HCT116 (cell line): ENCODE data around the gene FRY. TPM values are rescaled to one million over a fixed set of nuclear protein-coding genes. Genes with fewer than 3 reads are reported as not detected.

ENCODE experiments used
- ATAC-seq: fragments of 200-7000 bp; cut with Tn5 transposase; 2 replicates; pipeline ENCODE4 v1.9.1; 2020; ENCODE audit warnings: mild to moderate bottlenecking, moderate library complexity
- BruUV-seq: library from RNA; stranded (reverse); fragments of 400-500 nt; replicated peaks from 2 replicates; lab custom pipeline; 2021; lab: Mats Ljungman, UMichigan
- CTCF ChIA-PET: fragments of 300-600 bp; sonication (Branson Sonifier 250); formaldehyde crosslinking; loops from one replicate; lab custom pipeline; 2021; ENCODE audit warnings: antibody characterized with exemption; lab: Charles Lee
- POLR2A ChIA-PET: fragments of 300-600, 350-600 bp; sonication (Branson Sonifier 250); formaldehyde crosslinking; loops from one replicate; lab custom pipeline; 2021; ENCODE audit warnings: antibody characterized with exemption; lab: Charles Lee
- RAD21 ChIA-PET, 2 experiments: fragments of 300-600 bp; sonication (Branson Sonifier 250); formaldehyde crosslinking; loops; one replicate each; lab custom pipeline; 2023; ENCODE audit warnings: low total read pairs in 2 of 2; ENCODE audit not compliant: uncharacterized antibody in 2 of 2, unreplicated experiment in 2 of 2, low non-redundant PET in 1 of 2; lab: Charles Lee
- DNase-seq: peaks from one replicate; pipeline ENCODE4 v3.0.0-alpha.2; 2010; ENCODE audit warnings: low read depth, low spot score
- H2AFZ ChIP-seq: fragments of 200-600 bp; shearing (Covaris generic), sonication (generic); 2 replicates; pipeline ENCODE4 v1.6.1; 2017; ENCODE audit warnings: low read depth, mixed run types, mixed read lengths, antibody characterized with exemption, low read length; ENCODE audit not compliant: poor library complexity, severe bottlenecking
- H3K27ac ChIP-seq: 2 replicates; pipeline ENCODE4 v1.5.1; 2012; ENCODE audit warnings: low read depth, low read length
- H3K27me3 ChIP-seq: fragments of 200-600 bp; sonication (generic); 2 replicates; pipeline ENCODE4 v1.6.1; 2016; ENCODE audit warnings: mixed run types, low read length, mixed read lengths; ENCODE audit not compliant: insufficient read depth
- H3K36me3 ChIP-seq, 2 experiments: fragments of 200-500 bp in 1 of 2; fragments of 200-600 bp in 1 of 2; sonication (Bioruptor generic) in 1 of 2; sonication (generic) in 1 of 2; 2 replicates each; pipeline versions ENCODE4 v1.5.1 to v1.6.1; 2014 to 2016; ENCODE audit warnings: low read length in 2 of 2, inconsistent platforms in 1 of 2, mixed read lengths in 1 of 2, mixed run types in 1 of 2; ENCODE audit not compliant: insufficient read depth in 2 of 2, control insufficient read depth in 1 of 2
- H3K4me1 ChIP-seq, 2 experiments: fragments of 200-600 bp in 1 of 2; sonication (generic) in 1 of 2; 2 replicates each; pipeline versions ENCODE4 v1.5.1 to v1.6.1; 2012 to 2017; ENCODE audit warnings: low read length in 2 of 2, inconsistent platforms in 1 of 2, mild to moderate bottlenecking in 1 of 2, mixed read lengths in 1 of 2, mixed run types in 1 of 2, moderate library complexity in 1 of 2; ENCODE audit not compliant: insufficient read depth in 2 of 2, control insufficient read depth in 1 of 2
- H3K4me2 ChIP-seq: fragments of 200-600 bp; sonication (generic); 2 replicates; pipeline ENCODE4 v1.6.1; 2017; ENCODE audit warnings: mixed run types, low read length, mixed read lengths
- H3K4me3 ChIP-seq, 2 experiments: fragments of 200-600 bp in 1 of 2; sonication (generic) in 1 of 2; replicated peaks in 1 of 2; 2 replicates each; pipeline ENCODE4 v1.5.1; 2011 to 2016; ENCODE audit warnings: low read length in 2 of 2, control low read depth in 1 of 2, low read depth in 1 of 2, mild to moderate bottlenecking in 1 of 2, mixed read lengths in 1 of 2, mixed run types in 1 of 2
- H3K79me2 ChIP-seq: fragments of 200-600 bp; sonication (generic); 2 replicates; pipeline ENCODE4 v1.6.1; 2017; ENCODE audit warnings: mild to moderate bottlenecking, mixed run types, low read length, moderate library complexity, mixed read lengths; ENCODE audit not compliant: insufficient read depth
- H3K9ac ChIP-seq: fragments of 200-600 bp; sonication (generic); 2 replicates; pipeline ENCODE4 v1.6.1; 2016; ENCODE audit warnings: low read length, mixed read lengths
- H3K9me2 ChIP-seq: fragments of 200-600 bp; sonication (generic), shearing (Covaris generic); 2 replicates; pipeline ENCODE4 v1.6.1; 2017; ENCODE audit warnings: mixed run types, mild to moderate bottlenecking, moderate library complexity; ENCODE audit not compliant: insufficient read depth
- H3K9me3 ChIP-seq, 2 experiments: fragments of 200-500 bp in 1 of 2; fragments of 200-600 bp in 1 of 2; sonication (Bioruptor generic) in 1 of 2; sonication (generic) in 1 of 2; 2 replicates each; pipeline ENCODE4 v1.6.1; 2014 to 2017; ENCODE audit warnings: low read length in 2 of 2, mixed read lengths in 2 of 2, inconsistent platforms in 1 of 2, low read depth in 1 of 2, mild to moderate bottlenecking in 1 of 2, mixed run types in 1 of 2, moderate library complexity in 1 of 2; ENCODE audit not compliant: control insufficient read depth in 1 of 2, insufficient read depth in 1 of 2
- H4K20me1 ChIP-seq: fragments of 200-600 bp; sonication (generic), shearing (Covaris generic); 2 replicates; pipeline ENCODE4 v1.6.1; 2017; ENCODE audit warnings: mixed run types, mild to moderate bottlenecking, moderate library complexity; ENCODE audit not compliant: insufficient read depth
- CBX3 ChIP-seq: IDR thresholded peaks from 2 replicates; pipeline ENCODE4 v1.6.1; 2012; ENCODE audit warnings: low read depth
- CEBPB ChIP-seq: IDR thresholded peaks from 2 replicates; pipeline ENCODE4 v1.6.1; 2012; ENCODE audit warnings: low read depth
- EGR1 ChIP-seq: IDR thresholded peaks from 2 replicates; pipeline ENCODE4 v1.6.1; 2012; ENCODE audit warnings: low read depth
- ELF1 ChIP-seq: IDR thresholded peaks from 2 replicates; pipeline ENCODE4 v1.6.1; 2012; ENCODE audit warnings: low read depth, borderline replicate concordance
- EZH2phosphoT487 ChIP-seq: fragments of 200-600 bp; IDR thresholded peaks from 2 replicates; pipeline ENCODE4 v1.6.1; 2018; ENCODE audit warnings: antibody characterized with exemption, borderline replicate concordance
- FOSL1 ChIP-seq: IDR thresholded peaks from 2 replicates; pipeline ENCODE4 v1.6.1; 2012; ENCODE audit warnings: low read depth
- JUND ChIP-seq: IDR thresholded peaks from 2 replicates; pipeline ENCODE4 v1.6.1; 2012
- MAX ChIP-seq: IDR thresholded peaks from 2 replicates; pipeline ENCODE4 v1.6.1; 2012
- RAD21 ChIP-seq: IDR thresholded peaks from 2 replicates; pipeline ENCODE4 v1.6.1; 2012; ENCODE audit warnings: low read depth, mild to moderate bottlenecking
- SIN3A ChIP-seq: IDR thresholded peaks from 2 replicates; pipeline ENCODE4 v1.6.1; 2012; ENCODE audit warnings: low read depth
- TCF7L2 ChIP-seq: IDR thresholded peaks from 2 replicates; pipeline ENCODE4 v1.7.0; 2011; ENCODE audit warnings: borderline replicate concordance, inconsistent platforms; ENCODE audit not compliant: insufficient read depth, insufficient read length; ENCODE audit errors: extremely low read depth
- ZBTB33 ChIP-seq: IDR thresholded peaks from 2 replicates; pipeline ENCODE4 v1.6.1; 2011; ENCODE audit warnings: mild to moderate bottlenecking, low read length, moderate library complexity; ENCODE audit not compliant: insufficient replicate concordance; ENCODE audit errors: extremely low read depth
- ZFX ChIP-seq: fragments of 450-650 bp; IDR thresholded peaks from 2 replicates; pipeline ENCODE4 v1.6.1; 2017
- intact Hi-C: fragments of 100-400 bp; cut with micrococcal nuclease; formaldehyde crosslinking; loops from 2 replicates; pipeline ENCODE4 v1.10.0; 2022
- total RNA-seq: library from RNA; stranded (reverse); gene quantifications from one replicate; pipeline ENCODE4 v1.2.1, GENCODE V29; 2021; ENCODE audit not compliant: unreplicated experiment

Gene FRY
- total RNA-seq, 1 experiment from 2014 or later = 1.4 TPM

DNA sequence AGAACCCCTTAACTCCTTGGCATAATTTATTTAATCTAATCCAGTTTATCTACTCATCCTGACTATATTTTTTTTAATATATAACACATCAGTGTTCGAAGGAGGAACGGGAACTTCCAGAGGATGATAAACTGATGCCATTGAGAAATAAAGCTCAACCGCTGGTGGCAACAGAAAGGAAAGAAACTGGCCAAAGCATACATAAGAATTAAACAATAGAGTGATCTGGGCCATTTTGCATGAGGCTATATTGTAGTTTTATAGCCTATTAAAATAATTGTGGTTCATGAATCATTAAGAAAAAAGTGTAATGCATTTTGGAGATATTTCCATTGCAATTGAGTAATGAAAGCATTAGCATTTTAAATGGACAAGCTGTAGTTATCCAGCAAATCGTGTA, 94.2 kb downstream of the FRY start:
- no peak overlapping the region for H3K27ac ChIP-seq
- ChIA-PET CTCF (no interaction called here), RAD21 (no interaction called here), POLR2A (no interaction called here)
- H3K9me2 ChIP-seq = no peaks in the 10 kb centered on the region
- intact Hi-C loops = no loop called here
- no peak for TF ChIP-seq TCF7L2
- no peak for TF ChIP-seq ELF1
- H2AFZ ChIP-seq = no peak overlapping the region
- no peak overlapping the region for H3K4me3 ChIP-seq
- ATAC-seq (no peak), DNase-seq (no peak)
- H3K36me3 ChIP-seq = no peaks in the 10 kb centered on the region
- H4K20me1 ChIP-seq = no peaks in the 10 kb centered on the region
- H3K9ac ChIP-seq = no peak overlapping the region
- no TSS peak for BruUV-seq
- H3K4me2 ChIP-seq = no peak overlapping the region
- H3K9me3 ChIP-seq = no peaks in the 10 kb centered on the region
- no peaks in the 10 kb centered on the region for H3K27me3 ChIP-seq
- no peaks in the 10 kb centered on the region for H3K4me1 ChIP-seq
- no peaks in the 10 kb centered on the region for H3K79me2 ChIP-seq

DNA sequence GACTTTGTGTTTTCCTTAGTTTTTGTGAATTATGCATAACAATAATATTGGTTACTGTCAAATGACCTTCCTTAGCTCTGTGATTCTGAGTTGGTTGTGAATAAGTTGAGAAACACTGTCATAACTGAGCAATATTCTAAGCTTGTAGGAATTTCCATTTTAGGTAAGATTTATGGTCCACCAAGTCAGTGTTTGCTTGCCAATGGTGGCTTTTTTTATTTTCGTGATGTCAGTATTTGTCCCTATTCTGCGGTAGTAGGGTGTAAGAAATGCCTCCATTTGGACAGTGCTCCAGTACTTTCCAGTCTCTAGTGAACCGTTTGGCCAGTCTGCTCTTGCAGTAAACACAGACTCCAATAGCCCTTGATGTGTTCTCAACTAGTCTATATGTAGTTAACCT, 94.7 kb downstream of the FRY start:
- H3K79me2 ChIP-seq = no peaks in the 10 kb centered on the region
- H3K9me3 ChIP-seq = no peaks in the 10 kb centered on the region
- H3K4me3 ChIP-seq = no peak overlapping the region
- TF ChIP-seq ZFX (no peak), SIN3A (no peak), CBX3 (no peak), RAD21 (no peak), ELF1 (no peak), EZH2phosphoT487 (no peak), MAX (no peak), ZBTB33 (no peak), EGR1 (no peak), JUND (no peak), CEBPB (no peak), FOSL1 (no peak)
- ChIA-PET CTCF (no interaction called here), POLR2A (no interaction called here), RAD21 (no interaction called here)
- H3K4me1 ChIP-seq = no peaks in the 10 kb centered on the region
- H3K9me2 ChIP-seq = no peaks in the 10 kb centered on the region
- no peak overlapping the region for H3K4me2 ChIP-seq
- no peaks in the 10 kb centered on the region for H4K20me1 ChIP-seq
- no peak overlapping the region for H2AFZ ChIP-seq
- no peaks in the 10 kb centered on the region for H3K27me3 ChIP-seq
- intact Hi-C loops = no loop called here
- H3K36me3 ChIP-seq = no peaks in the 10 kb centered on the region
- BruUV-seq = no TSS peak
- no peak overlapping the region for H3K27ac ChIP-seq
- H3K9ac ChIP-seq = no peak overlapping the region
- DNase-seq (no peak), ATAC-seq (no peak)
